ENCODE measurements around the gene CPSF3. TPM values are rescaled to one million over a fixed set of nuclear protein-coding genes. Genes with fewer than 3 reads are reported as not detected.

Gene CPSF3
- total and polyA plus RNA-seq, 2 of the 8 experiments (the other 6 are each of a cell fraction or from before 2014, with no cell fraction given) = 44.5 to 93.3 TPM

DNA sequence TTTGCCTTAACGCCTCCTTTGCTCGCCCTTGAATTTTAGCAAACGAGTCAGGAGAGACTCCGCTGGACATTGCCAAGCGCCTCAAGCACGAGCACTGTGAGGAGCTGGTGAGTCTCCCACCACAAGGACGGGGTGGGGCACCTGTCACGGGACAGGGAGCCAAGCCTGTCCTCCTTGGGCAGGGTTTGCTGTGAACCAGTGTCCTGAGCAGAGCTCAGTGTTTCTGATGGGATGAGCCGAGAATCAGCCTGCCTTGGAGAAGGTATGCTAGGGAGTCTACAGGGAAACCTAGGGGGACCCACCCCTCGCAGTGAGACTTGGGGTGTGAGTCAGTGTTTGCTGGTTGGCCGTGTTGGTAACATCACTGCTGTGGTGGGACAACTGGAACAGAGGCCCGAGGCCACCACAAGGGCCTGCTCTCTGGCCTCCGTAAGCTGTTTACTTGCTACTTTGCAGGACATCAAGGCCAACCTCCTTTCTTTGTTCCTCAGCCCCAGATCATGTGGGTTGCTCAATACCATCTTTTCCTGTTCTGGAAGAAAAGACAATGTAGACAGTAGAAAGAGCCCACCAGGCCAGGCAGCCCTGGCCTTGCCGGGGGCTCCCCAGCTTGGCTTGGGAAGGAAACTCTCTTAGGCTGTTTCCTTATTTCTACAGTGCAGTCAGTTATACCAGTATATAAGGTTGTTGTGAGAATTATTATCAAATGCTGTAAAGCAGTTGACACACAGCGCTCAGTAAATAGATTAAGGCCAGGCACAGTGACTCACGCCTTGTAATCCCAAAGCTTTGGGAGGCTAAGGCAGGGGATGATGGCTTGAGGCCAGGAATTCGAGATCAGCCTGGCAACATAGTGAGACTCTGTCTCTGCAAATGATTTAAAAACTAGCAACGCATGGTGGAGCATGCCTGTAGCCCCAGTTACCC is 42.5 kb upstream of the CPSF3 start (continued):
- TF ChIP-seq, protein P1, sequence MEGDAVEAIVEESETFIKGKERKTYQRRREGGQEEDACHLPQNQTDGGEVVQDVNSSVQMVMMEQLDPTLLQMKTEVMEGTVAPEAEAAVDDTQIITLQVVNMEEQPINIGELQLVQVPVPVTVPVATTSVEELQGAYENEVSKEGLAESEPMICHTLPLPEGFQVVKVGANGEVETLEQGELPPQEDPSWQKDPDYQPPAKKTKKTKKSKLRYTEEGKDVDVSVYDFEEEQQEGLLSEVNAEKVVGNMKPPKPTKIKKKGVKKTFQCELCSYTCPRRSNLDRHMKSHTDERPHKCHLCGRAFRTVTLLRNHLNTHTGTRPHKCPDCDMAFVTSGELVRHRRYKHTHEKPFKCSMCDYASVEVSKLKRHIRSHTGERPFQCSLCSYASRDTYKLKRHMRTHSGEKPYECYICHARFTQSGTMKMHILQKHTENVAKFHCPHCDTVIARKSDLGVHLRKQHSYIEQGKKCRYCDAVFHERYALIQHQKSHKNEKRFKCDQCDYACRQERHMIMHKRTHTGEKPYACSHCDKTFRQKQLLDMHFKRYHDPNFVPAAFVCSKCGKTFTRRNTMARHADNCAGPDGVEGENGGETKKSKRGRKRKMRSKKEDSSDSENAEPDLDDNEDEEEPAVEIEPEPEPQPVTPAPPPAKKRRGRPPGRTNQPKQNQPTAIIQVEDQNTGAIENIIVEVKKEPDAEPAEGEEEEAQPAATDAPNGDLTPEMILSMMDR (IDR thresholded peaks at IDR 0.05; ENCODE audit: control extremely low read depth in 1 of 3, insufficient read depth in 1 of 3, low read depth in 1 of 3, low read length in 3 of 3) = no peak
- TF ChIP-seq SP1 (IDR thresholded peaks at IDR 0.05; ENCODE audit: low read depth, low read length) (no peak), MAX (IDR thresholded peaks at IDR 0.05) (no peak), BRCA1 (IDR thresholded peaks at IDR 0.05; ENCODE audit: low read depth, low read length) (no peak)
